ENCODE results near the gene EFNA3.

GRCh38 chr1:155110826-155111225 is 32.2 kb downstream of the EFNA3 start:
- TF ChIP-seq TAF1 (IDR thresholded peaks at IDR 0.05; ENCODE audit: borderline replicate concordance, insufficient read depth, low read length) (no peak), POLR2AphosphoS5 (IDR thresholded peaks at IDR 0.05; ENCODE audit: low read depth, low read length) (no peak), REST (IDR thresholded peaks at IDR 0.05; ENCODE audit: insufficient read depth in 1 of 2, low read depth in 2 of 2, low read length in 2 of 2) (no peak), SIN3A (IDR thresholded peaks at IDR 0.05; ENCODE audit: borderline replicate concordance, insufficient read depth, low read length) (no peak), FOXP2 (optimal IDR thresholded peaks at IDR 0.05; ENCODE audit: borderline replicate concordance, extremely low read depth, extremely low read length, insufficient read depth) (no peak)

All from PFSK-1 (cell line).